Activated CD4-positive, CD25-positive, alpha-beta regulatory T cell (primary cell): Measurements from ENCODE around the gene PCED1B.

Experiments used
- DNase-seq, 4 experiments: peaks; one replicate each; lab custom pipeline; 2025; lab: John Stamatoyannopoulos, UW

Gene PCED1B

DNA sequence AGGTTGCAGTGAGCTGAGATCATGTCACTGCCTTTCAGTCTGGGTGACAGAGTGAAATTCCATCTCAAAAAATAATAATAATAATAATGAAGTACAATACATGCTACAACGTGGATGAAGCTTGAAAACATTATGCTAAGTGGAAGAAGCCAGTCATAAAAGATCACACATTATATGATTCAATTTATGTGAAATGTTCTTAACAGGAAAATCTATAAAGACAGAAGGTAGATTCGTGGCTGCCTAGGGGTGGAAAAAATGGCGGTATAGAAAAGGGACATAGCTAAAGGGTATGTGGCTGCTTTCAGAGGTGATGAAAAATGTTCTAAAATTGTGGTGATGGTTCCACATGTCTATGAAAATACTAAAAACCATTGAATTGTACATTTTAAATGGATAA lies 41.3 kb downstream of the PCED1B start:
- DNase-seq = no peak

DNA sequence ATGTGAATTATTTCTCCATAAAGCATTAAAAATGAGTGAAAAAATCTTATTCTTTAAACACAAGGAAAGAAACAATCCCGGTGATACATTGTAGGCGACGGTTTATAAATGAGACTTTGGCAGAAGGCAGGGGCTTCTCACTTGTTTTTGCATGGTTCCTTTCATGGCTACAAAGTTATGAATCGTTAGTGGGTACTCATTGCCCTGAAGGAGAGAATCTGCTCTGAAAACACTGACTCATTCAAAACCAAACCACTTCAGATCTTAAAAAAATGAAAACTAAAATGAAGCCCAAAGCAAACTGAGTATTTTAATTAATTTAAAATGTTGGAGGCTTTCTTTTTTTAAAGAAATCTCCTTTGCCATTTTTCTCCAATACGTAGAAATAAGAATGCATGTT lies 41.7 kb downstream of the PCED1B start:
- no peak for DNase-seq

DNA sequence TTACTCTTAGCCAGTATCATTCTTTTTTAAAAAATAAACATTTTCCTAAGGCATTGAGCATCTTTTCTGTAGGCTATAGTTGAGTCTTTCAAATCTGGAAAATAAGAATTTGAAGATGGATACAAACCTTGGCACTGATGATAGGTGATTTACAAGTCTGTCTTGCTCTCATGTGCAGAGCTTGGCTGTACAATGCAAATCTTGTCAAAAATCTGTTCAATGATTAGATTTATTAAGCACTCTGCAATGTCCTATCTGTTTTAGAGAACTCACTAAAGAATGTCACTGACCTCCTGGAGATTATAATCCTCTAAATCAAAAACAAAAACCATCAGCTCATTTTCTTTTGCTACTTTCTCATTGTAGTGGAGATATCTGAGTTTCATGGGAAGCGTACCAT lies 43.2 kb downstream of the PCED1B start:
- no peak for DNase-seq

DNA sequence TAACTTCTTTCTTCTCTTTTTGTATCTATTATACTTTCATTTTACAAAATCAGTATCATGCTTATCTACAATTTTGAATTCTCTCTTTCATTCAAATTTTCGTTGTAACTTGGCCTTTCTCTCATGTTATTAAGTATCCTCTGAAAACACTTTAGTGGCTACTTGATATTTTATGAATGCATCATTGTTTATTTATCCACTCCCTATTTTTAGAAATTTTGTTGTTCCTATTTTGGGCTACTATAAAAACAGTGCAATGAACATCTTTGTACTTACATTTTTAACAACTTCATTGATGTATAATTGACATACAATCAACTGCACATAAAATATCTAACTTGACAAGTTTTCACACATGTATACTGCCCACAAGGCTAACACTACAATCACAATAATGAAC lies 44.3 kb downstream of the PCED1B start:
- no peak for DNase-seq

DNA sequence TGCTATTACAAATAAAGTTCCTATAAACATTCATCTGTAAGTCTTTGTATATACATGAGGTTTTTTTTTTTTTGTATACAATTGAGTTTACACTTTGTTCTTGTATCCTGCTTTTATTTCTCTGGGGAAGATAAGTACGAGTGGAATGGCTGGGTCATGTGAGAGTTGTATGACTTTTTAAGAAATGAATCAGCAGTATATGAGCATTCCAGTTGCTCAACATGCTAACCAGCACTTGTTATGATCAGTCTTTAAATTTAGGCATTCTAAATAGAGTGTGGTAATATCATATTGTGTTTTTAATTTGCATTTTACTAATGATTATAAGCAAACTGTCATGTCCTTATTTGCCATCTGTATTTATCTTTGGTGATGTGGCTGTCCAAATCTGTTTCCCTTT lies 45.0 kb downstream of the PCED1B start:
- no peak for DNase-seq

DNA sequence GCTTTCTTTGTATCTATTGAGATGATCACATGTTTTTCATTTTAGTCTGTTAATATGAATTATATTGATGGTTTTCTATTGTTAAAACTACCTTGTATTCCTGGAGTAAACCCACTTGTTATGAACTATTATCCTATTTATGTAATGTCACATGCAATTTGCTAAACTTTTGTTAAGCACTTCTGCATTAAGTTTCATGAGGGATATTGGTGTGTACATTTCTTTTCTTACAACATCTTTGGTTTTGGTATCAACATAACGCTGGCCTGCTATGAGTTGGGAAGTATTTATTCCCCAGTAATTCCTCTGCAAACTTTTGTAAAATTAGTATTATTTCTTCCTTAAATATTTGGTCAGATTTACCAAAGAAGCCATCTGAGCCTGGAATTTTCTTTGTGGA lies 46.8 kb downstream of the PCED1B start:
- DNase-seq = no peak

DNA sequence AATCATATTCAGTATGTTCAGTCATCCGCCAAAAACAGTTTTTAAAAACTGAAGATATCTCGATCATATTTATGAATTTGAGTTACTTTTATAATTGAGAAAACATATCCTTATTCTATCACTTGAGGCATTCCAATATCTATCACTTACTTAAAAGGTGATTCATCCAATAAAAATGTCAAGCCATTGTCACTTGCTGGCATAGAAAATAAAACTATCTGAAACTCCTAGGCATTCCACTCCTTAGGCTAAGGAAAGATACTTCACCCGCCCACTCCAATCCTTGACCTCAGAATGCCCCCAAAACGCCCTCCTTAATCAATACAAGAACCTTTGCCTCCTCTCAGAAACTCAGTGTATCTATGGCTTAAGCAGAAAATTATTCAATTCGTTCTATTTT lies 51.6 kb downstream of the PCED1B start:
- DNase-seq = no peak

DNA sequence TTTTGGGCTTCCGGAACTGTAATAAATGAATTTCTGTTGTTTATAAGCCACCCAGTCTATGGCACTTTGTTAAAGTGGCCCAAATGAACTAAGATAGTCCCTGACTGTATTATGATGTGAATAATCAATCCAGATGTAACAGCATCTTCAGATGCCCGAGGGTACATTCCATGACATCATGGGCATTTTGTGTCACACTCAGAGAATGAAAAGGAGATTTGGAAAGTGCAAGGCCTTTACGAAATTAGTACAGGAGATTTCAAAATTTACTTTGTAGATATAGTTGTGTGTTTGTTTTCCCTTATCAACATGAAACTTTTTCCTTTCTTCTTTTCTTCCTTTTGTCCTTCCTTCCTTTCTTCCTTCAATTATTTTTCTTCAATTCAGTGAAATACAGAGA lies 54.6 kb downstream of the PCED1B start:
- DNase-seq = no peak

DNA sequence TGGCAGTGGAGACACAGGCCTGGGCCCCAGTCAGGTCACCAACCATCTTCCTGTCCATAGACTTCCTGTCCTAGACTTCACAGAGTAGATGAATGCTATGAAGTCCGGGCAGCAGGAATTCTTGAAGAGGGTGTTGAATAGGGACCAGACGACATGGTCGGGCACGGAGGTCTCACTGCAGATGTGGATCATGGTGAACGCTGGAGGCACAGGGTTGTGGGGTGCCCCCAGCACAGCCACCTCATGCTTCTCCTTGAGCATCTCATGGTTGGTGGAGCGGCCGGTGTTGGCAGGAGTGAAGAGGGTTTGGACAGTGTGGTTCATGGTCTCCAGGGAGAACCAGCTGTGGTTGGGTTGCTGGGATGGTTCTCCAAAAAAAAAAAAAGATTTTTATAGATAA lies 56.2 kb downstream of the PCED1B start:
- DNase-seq = no peak

DNA sequence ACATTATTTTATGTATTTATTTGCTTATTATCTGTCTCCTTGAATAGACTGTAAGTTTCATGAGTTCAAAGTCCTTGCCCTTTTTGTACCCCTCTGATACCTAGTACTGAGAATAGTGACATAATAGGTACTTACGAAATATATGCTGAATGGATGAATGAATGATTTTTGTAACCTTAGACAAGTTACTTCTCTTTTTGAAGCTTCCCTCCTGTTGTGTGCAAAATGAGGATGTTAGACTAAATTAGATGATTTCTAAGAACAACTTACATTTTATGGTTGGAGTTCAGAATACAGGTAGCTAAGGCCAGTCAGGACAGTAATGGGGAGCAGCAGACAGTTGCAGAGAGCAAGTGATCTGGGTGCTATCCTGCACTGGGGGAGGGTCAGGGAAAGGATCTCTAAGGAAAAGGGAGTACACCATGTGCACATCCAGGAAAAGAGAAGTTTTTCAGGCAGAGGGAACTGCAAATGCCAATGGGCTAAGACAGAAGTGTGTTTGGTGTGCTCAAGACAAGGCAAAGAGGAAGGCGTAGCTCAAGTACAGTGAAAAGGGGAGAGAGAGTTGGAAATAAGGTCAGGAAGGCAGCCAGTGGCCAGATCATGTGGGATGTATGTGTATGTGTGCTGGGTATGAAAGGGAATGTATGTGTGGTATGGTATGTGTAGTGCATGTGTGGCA lies 59.7 kb downstream of the PCED1B start:
- DNase-seq = no peak

DNA sequence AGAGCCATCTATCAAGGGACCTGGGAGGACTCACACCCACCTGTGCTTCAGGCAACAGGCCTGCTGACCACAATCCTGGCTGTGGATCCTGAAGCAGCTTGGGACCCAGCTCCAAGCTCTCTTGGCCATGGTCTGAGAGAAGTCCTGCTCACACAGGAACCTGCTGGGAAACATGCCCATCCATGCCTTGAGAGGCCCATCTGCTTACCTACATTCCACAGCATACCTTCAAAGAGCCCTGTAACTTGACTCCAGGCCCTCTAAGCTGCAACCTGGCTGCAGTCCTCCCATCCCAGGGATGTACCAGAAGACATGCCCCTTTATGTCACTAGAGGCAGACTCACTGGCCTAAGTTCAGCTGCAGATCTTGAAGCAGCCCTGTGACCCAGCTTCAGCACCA lies 62.0 kb downstream of the PCED1B start:
- no peak for DNase-seq

DNA sequence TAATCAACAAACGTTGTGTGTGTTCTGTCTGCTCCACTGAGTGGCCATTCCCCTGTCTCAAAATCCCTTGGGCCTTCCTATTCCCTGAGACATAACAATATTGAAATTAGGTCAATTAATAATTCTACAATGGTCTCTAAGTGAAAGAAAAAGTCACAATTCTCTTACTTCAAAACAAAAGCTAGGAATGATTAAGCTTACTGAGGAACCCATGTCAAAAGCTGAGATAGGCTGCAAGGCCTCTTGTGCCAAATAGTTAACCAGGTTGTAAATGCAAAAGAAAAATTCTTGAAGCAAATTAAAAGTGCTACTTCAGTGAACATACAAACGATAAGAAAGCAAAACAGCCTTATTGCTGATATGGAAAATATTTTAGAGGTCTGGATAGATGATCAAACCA lies 65.3 kb downstream of the PCED1B start:
- DNase-seq = no peak

DNA sequence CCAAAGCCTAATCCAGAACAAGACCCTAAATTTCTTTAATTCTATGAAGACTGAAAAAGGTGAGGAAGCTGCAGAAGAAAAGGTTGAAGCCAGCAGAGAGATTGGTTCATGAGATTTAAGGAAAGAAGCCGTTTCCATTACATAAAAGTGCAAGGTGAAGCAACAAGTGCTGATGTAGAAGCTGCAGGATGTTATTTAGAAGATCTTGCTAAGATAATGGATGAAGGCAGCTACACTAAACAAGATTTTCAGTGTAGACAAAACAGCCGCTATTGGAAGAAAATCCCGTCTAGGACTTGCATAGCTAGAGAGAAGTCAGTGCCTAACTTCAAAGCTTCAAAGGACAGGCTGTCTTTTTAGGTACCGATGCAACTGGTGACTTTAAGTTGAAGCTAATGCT lies 65.8 kb downstream of the PCED1B start:
- no peak for DNase-seq

DNA sequence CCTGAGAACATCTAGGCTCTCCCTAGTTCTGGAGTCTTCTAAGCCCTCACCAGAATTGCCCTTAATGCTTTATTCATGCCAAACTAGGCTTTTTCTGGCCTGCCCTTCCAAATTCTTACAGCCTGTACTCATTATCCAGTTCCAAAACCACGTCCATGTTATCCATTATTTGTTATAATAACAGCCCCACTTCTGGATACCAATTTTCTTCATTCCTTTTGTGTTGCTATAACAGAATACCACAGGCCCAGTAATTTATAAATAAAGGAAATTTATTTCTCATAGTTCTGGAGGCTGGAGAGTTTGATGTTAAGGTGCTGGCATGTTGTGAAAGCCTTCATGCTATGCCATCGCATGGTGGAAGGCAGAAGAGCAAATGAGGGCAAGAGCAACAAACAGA lies 68.3 kb downstream of the PCED1B start:
- DNase-seq = no peak

DNA sequence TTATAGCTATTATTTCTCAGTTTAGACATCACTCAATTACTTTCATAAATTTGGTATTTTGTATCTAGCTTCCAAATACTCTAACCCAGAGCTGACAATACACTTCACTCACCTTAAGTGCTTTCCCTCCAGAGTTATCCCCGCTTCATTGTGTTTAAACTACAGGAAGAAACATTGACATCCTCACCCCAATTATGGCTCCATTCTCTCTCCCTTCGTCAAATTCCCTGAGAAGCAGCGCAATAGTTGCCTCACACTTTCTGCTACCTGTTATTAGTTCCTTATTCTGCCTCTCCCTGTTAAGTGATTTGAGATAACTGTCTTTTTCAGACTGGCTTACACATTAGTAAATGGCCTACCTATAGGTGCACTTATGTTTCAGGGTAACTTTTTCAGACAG lies 69.7 kb downstream of the PCED1B start:
- DNase-seq = no peak

DNA sequence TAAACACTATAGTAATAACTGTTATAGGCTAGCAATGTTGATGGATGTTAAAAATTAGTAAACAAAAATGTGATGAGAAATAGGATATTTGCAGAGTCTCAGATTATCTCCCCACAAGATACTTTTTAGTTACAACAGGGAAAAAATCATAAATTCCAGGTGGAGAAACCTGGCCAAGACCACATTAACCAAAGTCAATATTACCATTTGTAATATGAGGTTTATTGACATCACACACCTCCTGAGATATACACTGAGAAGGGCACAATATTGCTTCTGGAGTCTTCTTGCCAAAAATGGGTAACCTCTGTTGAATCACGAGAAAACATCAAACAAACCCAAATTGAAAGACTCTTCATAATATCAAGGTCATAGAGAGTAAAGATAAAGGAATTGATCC lies 72.7 kb downstream of the PCED1B start:
- no peak for DNase-seq

DNA sequence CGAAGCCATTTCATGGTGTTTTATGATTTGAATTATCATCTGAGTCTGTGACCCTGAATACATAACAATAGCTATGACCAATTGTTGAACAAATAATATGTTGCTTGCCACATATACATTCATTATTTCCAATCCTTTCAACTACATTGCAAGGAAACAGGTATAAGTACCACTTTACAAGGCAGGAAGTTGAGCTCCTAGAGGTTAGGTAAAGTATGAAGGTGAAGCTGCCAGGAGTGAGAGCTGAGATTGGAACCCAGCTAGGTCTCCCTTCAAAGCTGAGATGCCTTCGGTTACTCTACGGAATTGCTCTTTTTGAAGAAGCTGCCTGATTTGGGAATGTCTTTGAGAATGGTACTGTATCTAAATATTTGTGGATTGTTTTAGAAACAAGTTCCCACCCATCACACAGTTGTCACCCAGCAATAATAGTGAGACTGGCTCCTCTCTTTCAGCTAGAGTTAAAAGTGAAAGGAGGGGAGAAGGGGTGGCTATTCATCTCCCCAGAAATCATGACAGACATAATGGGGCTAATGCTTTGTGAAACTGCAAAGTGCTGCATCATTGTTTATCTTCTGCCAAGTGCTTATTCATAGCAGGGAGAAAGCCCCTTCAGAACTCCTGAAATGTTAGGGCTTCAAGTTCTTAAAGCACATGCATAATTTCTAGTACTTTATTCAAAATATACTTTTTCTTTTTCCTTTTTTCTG lies 76.2 kb downstream of the PCED1B start:
- no peak for DNase-seq

DNA sequence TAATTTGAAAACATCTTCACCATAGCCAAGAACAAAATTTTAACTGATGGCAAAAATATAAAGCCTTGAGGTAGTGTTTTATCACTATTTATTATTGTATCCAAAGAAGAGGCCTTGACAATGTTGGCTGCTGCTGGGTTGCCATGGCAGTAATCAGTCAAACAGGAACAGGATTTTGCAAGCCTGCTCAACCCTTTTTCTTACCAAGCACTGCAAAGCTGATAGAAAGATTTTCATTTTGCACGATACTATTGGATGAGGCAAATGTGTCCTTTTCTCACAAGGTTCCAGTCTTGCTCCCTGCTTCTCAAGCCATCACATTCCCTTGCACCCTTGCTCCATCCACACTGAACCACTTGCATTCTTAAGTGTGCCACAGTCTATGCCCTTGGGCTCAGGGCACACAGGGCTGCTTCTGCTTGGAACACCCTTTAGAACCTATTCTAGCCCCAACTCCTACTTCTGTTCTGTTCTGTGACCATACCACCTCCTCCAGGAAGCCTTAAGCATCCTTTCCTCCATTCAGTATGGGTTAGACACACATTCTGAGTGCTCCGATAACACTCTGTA lies 76.8 kb downstream of the PCED1B start:
- no peak for DNase-seq

DNA sequence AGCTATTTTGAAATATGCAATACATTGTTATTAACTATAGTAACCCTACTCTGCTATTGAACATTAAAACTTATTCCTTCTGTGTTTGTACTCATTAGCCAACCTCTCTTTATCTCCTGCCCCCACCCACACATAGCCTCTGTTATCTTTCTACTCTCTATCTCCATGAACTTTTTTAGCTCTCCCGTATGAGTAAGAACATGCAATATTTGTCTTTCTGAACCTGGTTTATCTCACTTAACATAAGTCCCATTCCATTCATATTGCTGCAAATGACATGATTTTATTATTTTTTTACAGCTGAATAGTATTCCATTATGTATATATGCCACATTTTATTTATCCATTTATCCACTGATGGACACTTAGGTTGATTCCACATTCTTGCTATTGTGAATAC lies 79.4 kb downstream of the PCED1B start:
- DNase-seq = no peak

DNA sequence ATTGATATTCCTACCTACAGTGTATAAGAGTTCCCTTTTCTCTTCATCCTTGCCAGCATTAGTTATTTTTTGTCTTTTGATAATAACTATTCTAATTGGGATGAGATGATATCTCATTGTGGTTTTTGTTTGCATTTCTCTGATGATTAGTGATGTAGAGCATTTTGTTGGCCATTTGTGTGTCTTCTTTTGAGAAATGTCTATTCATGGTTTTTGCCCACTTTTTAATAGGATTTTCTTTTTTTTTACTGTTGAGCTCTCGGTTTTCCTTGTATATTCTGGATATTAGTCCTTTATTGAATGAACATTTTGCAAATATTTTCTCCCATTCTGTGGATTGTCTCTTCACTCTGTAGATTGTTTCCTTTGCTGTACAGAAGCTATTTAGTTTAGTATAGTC lies 79.9 kb downstream of the PCED1B start:
- DNase-seq = no peak

DNA sequence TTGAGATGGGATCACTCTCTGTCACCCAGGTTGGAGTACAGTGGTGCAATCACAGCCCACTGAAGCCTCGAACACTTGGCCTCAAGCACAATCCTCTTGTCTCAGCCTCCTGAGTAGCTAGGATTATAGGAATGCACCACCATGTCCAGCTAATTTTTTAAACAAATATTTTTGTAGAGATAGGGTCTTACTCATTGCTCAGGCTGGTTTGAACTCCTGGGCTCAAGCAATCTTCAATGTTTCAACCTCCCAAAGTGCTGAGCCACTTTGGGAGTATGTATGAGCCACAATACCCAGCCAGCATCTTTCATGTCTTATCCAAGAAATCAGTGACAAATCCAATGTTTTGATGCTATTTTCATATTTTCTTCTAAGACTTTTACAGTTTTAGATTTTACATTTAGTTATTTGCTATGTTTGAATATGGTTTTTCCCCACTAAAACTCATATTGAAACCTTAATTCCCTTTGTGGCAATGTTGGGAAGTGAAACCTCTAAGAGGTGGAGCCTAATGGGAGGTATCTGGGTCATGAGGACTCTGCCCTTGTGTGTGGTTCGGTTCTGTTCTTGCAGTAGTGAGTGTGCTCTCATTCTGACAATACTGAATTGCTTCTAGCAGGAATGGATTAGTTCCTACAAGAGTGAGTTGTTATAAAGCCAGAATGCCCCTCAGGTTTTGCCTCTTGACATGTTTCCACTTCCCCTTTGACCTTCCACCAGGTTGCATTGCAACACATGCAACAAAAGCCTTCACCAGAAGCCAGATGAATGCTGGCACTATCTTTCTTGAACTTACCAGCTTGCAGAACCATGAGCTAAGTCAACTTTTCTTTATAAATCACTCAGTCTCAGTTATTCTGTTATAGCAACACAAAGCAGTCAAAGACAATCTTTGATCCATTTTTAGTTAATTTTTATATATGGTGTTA lies 81.2 kb downstream of the PCED1B start:
- no peak for DNase-seq

DNA sequence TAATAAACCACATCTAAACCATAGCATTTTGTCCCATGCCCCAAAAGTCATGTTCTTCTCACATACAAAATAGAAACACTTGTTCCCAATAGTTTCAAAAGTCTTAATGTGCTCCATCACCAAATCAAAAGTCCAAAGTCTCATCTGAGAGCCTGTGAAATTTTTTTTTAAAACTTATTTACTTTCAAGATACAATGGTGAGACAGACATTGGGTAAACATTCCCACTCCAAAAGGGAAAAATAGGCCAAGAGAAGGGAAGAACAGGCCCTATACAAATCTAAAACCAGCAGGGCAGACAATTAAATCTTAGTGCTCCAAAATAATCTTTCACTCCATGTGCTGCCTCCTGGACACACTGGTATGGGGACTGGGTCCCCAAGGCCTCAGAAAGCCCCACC lies 84.7 kb downstream of the PCED1B start:
- no peak for DNase-seq
